OCI-LY1 (cell line): Measurements from ENCODE around the gene PRTN3.

Source experiments
- H2AFZ ChIP-seq: fragments of 200-600 bp; sonication (generic), shearing (Covaris generic); 2 replicates; pipeline ENCODE4 v1.6.0; 2014; ENCODE audit warnings: antibody characterized with exemption, mild to moderate bottlenecking, low read length
- H3F3A ChIP-seq: fragments of 200-600 bp; sonication (generic), shearing (Covaris generic); 2 replicates; pipeline ENCODE4 v1.6.0; 2014; ENCODE audit warnings: mild to moderate bottlenecking, antibody characterized with exemption, low read length, moderate library complexity; ENCODE audit not compliant: insufficient read depth
- H3K27ac ChIP-seq: fragments of 200-600 bp; sonication (generic); 2 replicates; pipeline ENCODE4 v1.5.1; 2014; ENCODE audit warnings: low read length, mixed run types, mild to moderate bottlenecking, low read depth; ENCODE audit not compliant: poor library complexity, severe bottlenecking
- H3K27me3 ChIP-seq: fragments of 200-600 bp; sonication (generic); 2 replicates; pipeline ENCODE4 v1.6.0; 2014; ENCODE audit warnings: antibody characterized with exemption, mild to moderate bottlenecking, low read length, moderate library complexity; ENCODE audit not compliant: insufficient read depth
- H3K36me3 ChIP-seq: fragments of 200-600 bp; sonication (generic); 2 replicates; pipeline ENCODE4 v1.6.1; 2014; ENCODE audit warnings: mild to moderate bottlenecking, antibody characterized with exemption, low read length, moderate library complexity, mixed read lengths; ENCODE audit not compliant: insufficient read depth
- H3K4me1 ChIP-seq: fragments of 200-600 bp; sonication (generic); 2 replicates; pipeline ENCODE4 v1.5.1; 2014; ENCODE audit warnings: mild to moderate bottlenecking, low read length, moderate library complexity; ENCODE audit not compliant: insufficient read depth, severe bottlenecking
- H3K4me2 ChIP-seq: fragments of 200-600 bp; sonication (generic), shearing (Covaris generic); 2 replicates; pipeline ENCODE4 v1.6.1; 2014; ENCODE audit warnings: low read length
- H3K4me3 ChIP-seq: fragments of 200-600 bp; sonication (generic); 2 replicates; pipeline ENCODE4 v1.5.1; 2014; ENCODE audit warnings: low read length, low read depth, mild to moderate bottlenecking, mixed read lengths; ENCODE audit not compliant: poor library complexity, severe bottlenecking
- H3K79me2 ChIP-seq: fragments of 200-600 bp; shearing (Covaris generic); 2 replicates; pipeline ENCODE4 v1.6.1; 2016; ENCODE audit warnings: mixed run types, low read length, mixed read lengths; ENCODE audit not compliant: insufficient read depth
- H3K9ac ChIP-seq: fragments of 200-600 bp; sonication (generic), shearing (Covaris generic); 2 replicates; pipeline ENCODE4 v1.6.1; 2014; ENCODE audit warnings: mild to moderate bottlenecking, low read length, mixed read lengths
- H3K9me2 ChIP-seq: fragments of 200-600 bp; sonication (generic), shearing (Covaris generic); 2 replicates; pipeline ENCODE4 v1.6.1; 2014; ENCODE audit warnings: low read depth, mild to moderate bottlenecking, low read length, mixed read lengths
- H3K9me3 ChIP-seq: fragments of 200-600 bp; shearing (Covaris generic); 2 replicates; pipeline ENCODE4 v1.6.1; 2014; ENCODE audit warnings: low read length, mixed read lengths
- H4K20me1 ChIP-seq: fragments of 200-600 bp; sonication (generic), shearing (Covaris generic); 2 replicates; pipeline ENCODE4 v1.6.0; 2016; ENCODE audit warnings: mild to moderate bottlenecking, low read length; ENCODE audit not compliant: insufficient read depth
- CTCF ChIP-seq: fragments of 200-600 bp; sonication (generic), shearing (Covaris generic); IDR thresholded peaks from 2 replicates; pipeline ENCODE4 v1.5.1; 2017; ENCODE audit warnings: mild to moderate bottlenecking, antibody characterized with exemption, low read length, moderate library complexity, mixed read lengths
- EZH2 ChIP-seq: fragments of 200-600 bp; sonication (generic), shearing (Covaris generic); IDR thresholded peaks from 2 replicates; pipeline ENCODE4 v1.8.0; 2017; ENCODE audit warnings: borderline replicate concordance, mixed run types, mild to moderate bottlenecking, antibody characterized with exemption, low read length, moderate library complexity, mixed read lengths

The PRTN3 gene

GRCh38 chr19:850221-850978 lies 9.6 kb downstream of the PRTN3 start:
- no peak overlapping the region for H3K4me3 ChIP-seq
- H3F3A ChIP-seq, result no peaks in the 10 kb centered on the region
- no peak overlapping the region for H3K27ac ChIP-seq
- no peaks in the 10 kb centered on the region for H3K9me2 ChIP-seq
- no peaks in the 10 kb centered on the region; the same call in 1 of the 2 replicates for H3K27me3 ChIP-seq
- H4K20me1 ChIP-seq, result no peaks in the 10 kb centered on the region
- H2AFZ ChIP-seq, result no peak overlapping the region
- no peaks in the 10 kb centered on the region for H3K36me3 ChIP-seq
- no peaks in the 10 kb centered on the region for H3K79me2 ChIP-seq
- no peak for TF ChIP-seq EZH2
- TF ChIP-seq CTCF, result no peak
- H3K9me3 ChIP-seq, result no peaks in the 10 kb centered on the region
- H3K9ac ChIP-seq, result no peak overlapping the region
- no peaks in the 10 kb centered on the region for H3K4me1 ChIP-seq
- H3K4me2 ChIP-seq, result no peak overlapping the region

GRCh38 chr19:850979-851335 lies 10.2 kb downstream of the PRTN3 start:
- no peak for TF ChIP-seq CTCF
- no peak for TF ChIP-seq EZH2
- Histone ChIP-seq H3K9ac (no peak overlapping the region), H4K20me1 (no peaks in the 10 kb centered on the region), H3K27me3 (no peaks in the 10 kb centered on the region; the same call in 1 of the 2 replicates), H3K79me2 (no peaks in the 10 kb centered on the region), H3K4me2 (no peak overlapping the region), H3K9me2 (no peaks in the 10 kb centered on the region), H3K9me3 (no peaks in the 10 kb centered on the region), H3K4me1 (no peaks in the 10 kb centered on the region), H3K27ac (no peak overlapping the region), H3K4me3 (no peak overlapping the region), H3F3A (no peaks in the 10 kb centered on the region), H3K36me3 (no peaks in the 10 kb centered on the region), H2AFZ (no peak overlapping the region)

- no peak within 1 kb of the TSS for H3K4me2 ChIP-seq
- TF ChIP-seq EZH2 (no peak), CTCF (no peak)
These were observed 11.6 kb downstream of the PRTN3 start, which contains the start of gene ELANE for GRCh38 chr19:852136-853013. Gene ELANE (plus strand): TSS chr19:852303. CDS start chr19:852329, 26 bp downstream.

More at GRCh38 chr19:852136-853013, 11.6 kb downstream of the PRTN3 start, which contains the start of gene ELANE:
- no peak within 1 kb of the TSS for H3K4me3 ChIP-seq
- H3K79me2 ChIP-seq, result no peaks in the 10 kb centered on the region
- H3K4me1 ChIP-seq, result no peaks in the 10 kb centered on the region
- H2AFZ ChIP-seq, result no peak within 1 kb of the TSS
- no peaks in the 10 kb centered on the region; the same call in 1 of the 2 replicates for H3K27me3 ChIP-seq
- no peak within 1 kb of the TSS for H3K9ac ChIP-seq
- H3K36me3 ChIP-seq, result no peaks in the 10 kb centered on the region
- H3K27ac ChIP-seq, result no peak within 1 kb of the TSS
- H3F3A ChIP-seq, result no peaks in the 10 kb centered on the region
- H4K20me1 ChIP-seq, result no peaks in the 10 kb centered on the region
- no peaks in the 10 kb centered on the region for H3K9me3 ChIP-seq
- no peaks in the 10 kb centered on the region for H3K9me2 ChIP-seq
